Colonic mucosa (tissue), 4 donors: ENCODE data around the gene PAFAH1B1. TPM values are rescaled to one million over a fixed set of nuclear protein-coding genes. Genes with fewer than 3 reads are reported as not detected.

Experiments
- DNase-seq: peaks from one replicate; pipeline ENCODE4 v3.0.0-alpha.2; 2020
- H3K27ac ChIP-seq: fragments of 200-600 bp; one replicate; pipeline ENCODE4 v1.8.0; 2021
- H3K27me3 ChIP-seq: fragments of 200-600 bp; one replicate; pipeline ENCODE4 v1.8.0; 2021
- H3K36me3 ChIP-seq: fragments of 200-600 bp; one replicate; pipeline ENCODE4 v1.8.0; 2021
- H3K4me1 ChIP-seq: fragments of 200-600 bp; one replicate; pipeline ENCODE4 v1.8.0; 2021; ENCODE audit warnings: mild to moderate bottlenecking
- H3K4me3 ChIP-seq: fragments of 200-600 bp; one replicate; pipeline ENCODE4 v1.8.0; 2021
- H3K9ac ChIP-seq, 2 donors: one replicate each; pipeline ENCODE4 v1.7.0; 2013; ENCODE audit warnings: control low read depth in 2 of 2, low read depth in 2 of 2, low read length in 2 of 2
- H3K9me3 ChIP-seq: fragments of 200-600 bp; one replicate; pipeline ENCODE4 v1.8.0; 2021
- intact Hi-C: fragments of 100-400 bp; cut with DNase I; formaldehyde crosslinking; loops from one replicate; pipeline ENCODE4 v1.14.1; 2022
- microRNA-seq: library from miRNA; unstranded; fragments of <30 nt; microRNA quantifications from one replicate; pipeline ENCODE4, GENCODE V29; 2019
- total RNA-seq, 2 donors: library from RNA; stranded (reverse); fragmentation: NEBNext Ultra II Directional in 1 of 2; extraction: Animal tissue kit (Norgen Biotek cat#: 25700) in 1 of 2; gene quantifications; one replicate each; pipeline ENCODE4 v1.2.1, GENCODE V29; 2021
- TF ChIP-seq, protein P1 (sequence below): fragments of 200-600 bp; IDR thresholded peaks from one replicate; pipeline ENCODE4 v1.8.0; 2022; ENCODE audit warnings: antibody characterized with exemption, mild to moderate bottlenecking
- donor health status: healthy.
- donor health status: DM: no; HTN: no; CAD: no.
- donor health status: DM: no; HTN: no; CAD: no.

PAFAH1B1 gene
- total RNA-seq, 2 donors from 2014 or later: 102 to 155 TPM

GRCh38 chr17:2730764-2731353 is 137.4 kb downstream of the PAFAH1B1 start:
- Histone ChIP-seq H3K27me3 (peaks cover 4% of the 10 kb centered on the region), H3K9ac (no peak overlapping the region), H3K36me3 (no peaks in the 10 kb centered on the region), H3K4me3 (no peak overlapping the region), H3K4me1 (no peaks in the 10 kb centered on the region), H3K9me3 (no peaks in the 10 kb centered on the region), H3K27ac (no peak overlapping the region)
- intact Hi-C loops: no loop called here
- TF ChIP-seq, protein P1, sequence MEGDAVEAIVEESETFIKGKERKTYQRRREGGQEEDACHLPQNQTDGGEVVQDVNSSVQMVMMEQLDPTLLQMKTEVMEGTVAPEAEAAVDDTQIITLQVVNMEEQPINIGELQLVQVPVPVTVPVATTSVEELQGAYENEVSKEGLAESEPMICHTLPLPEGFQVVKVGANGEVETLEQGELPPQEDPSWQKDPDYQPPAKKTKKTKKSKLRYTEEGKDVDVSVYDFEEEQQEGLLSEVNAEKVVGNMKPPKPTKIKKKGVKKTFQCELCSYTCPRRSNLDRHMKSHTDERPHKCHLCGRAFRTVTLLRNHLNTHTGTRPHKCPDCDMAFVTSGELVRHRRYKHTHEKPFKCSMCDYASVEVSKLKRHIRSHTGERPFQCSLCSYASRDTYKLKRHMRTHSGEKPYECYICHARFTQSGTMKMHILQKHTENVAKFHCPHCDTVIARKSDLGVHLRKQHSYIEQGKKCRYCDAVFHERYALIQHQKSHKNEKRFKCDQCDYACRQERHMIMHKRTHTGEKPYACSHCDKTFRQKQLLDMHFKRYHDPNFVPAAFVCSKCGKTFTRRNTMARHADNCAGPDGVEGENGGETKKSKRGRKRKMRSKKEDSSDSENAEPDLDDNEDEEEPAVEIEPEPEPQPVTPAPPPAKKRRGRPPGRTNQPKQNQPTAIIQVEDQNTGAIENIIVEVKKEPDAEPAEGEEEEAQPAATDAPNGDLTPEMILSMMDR: no peak
- DNase-seq: no peak

DNA sequence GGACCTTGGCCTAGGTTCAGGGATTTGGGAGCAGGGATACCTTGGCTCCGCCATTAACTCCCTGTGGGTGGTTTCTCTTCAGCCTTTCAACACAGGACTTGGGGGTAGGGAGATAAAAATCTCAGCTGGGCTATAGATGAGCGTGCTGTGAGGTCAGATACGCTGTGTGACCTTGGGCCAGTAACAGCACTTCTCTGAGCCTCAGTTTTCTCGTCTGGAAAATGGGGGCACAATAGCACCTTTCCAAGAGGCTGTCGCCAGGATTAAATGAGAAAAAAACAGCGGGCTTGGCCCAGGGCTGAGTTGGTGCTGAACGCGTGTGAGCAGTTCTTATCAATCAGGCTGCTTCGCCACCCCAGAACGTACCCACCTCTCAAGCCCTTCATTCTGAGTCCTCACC is 138.4 kb downstream of the PAFAH1B1 start:
- Histone ChIP-seq H3K9me3 (no peaks in the 10 kb centered on the region), H3K4me1 (no peaks in the 10 kb centered on the region), H3K9ac (no peak overlapping the region), H3K36me3 (no peaks in the 10 kb centered on the region), H3K27ac (no peak overlapping the region), H3K4me3 (no peak overlapping the region), H3K27me3 (no peaks in the 10 kb centered on the region)
- DNase-seq: no peak
- intact Hi-C loops: no loop called here
- TF ChIP-seq, protein P1: no peak

GRCh38 chr17:2734939-2735338 is 141.5 kb downstream of the PAFAH1B1 start:
- intact Hi-C loops: no loop called here
- no peak overlapping the region for H3K27ac ChIP-seq
- H3K4me1 ChIP-seq: no peaks in the 10 kb centered on the region
- no peak overlapping the region for H3K9ac ChIP-seq
- H3K27me3 ChIP-seq: no peaks in the 10 kb centered on the region
- DNase-seq: no peak
- no peak overlapping the region for H3K4me3 ChIP-seq
- TF ChIP-seq, protein P1: no peak
- no peaks in the 10 kb centered on the region for H3K9me3 ChIP-seq
- no peaks in the 10 kb centered on the region for H3K36me3 ChIP-seq

Small RNA genes lying within 50 kb of the gene (microRNA-seq; reads per million reads assigned to microRNA genes)
- not detected for gene MIR6776

Other genes starting within 250 kb of the PAFAH1B1 start
- 10 to 100 TPM; 20.7 to 29.3 TPM for gene MNT, start 192.6 kb upstream of the PAFAH1B1 start, total RNA-seq
- gene METTL16, start 81.8 kb upstream of the PAFAH1B1 start, total RNA-seq: 10 to 100 TPM; 16.3 to 23.1 TPM
- gene CLUH, start 118.1 kb downstream of the PAFAH1B1 start, total RNA-seq: 100 to 1,000 TPM; 111 to 285 TPM
- 1 to 10 TPM in 1 of 2 donors, under 1 TPM in 1; 0.72 to 1.8 TPM for gene CCDC92B, start 156.0 kb downstream of the PAFAH1B1 start, total RNA-seq
- gene RAP1GAP2, start 202.8 kb downstream of the PAFAH1B1 start, total RNA-seq: 10 to 100 TPM; 45.2 to 45.4 TPM